Activated CD8-positive, alpha-beta T cell treated with anti-CD3 and anti-CD28 coated beads for 36 hours (primary cell): ENCODE results near the gene TLE1. TPM values are rescaled to one million over a fixed set of nuclear protein-coding genes. Genes with fewer than 3 reads are reported as not detected.
"Not testable (repeated sequence)": the region's sequence is repeated elsewhere in the genome, so short reads cannot be mapped to it uniquely, and the experiment has no call there.

Source experiments
- ATAC-seq: fragments of 200-7000 bp; cut with Tn5 transposase; one replicate; pipeline ENCODE4 v1.10.0; 2021; ENCODE audit warnings: mild to moderate bottlenecking, moderate library complexity
- CTCF ChIA-PET: fragments of 350-600 bp; sonication (Branson Sonifier 250); formaldehyde crosslinking; loops from one replicate; lab custom pipeline; 2021; ENCODE audit warnings: antibody characterized with exemption; lab: Charles Lee
- POLR2A ChIA-PET: fragments of 350-600 bp; sonication (Branson Sonifier 250); formaldehyde crosslinking; loops from one replicate; lab custom pipeline; 2021; ENCODE audit warnings: antibody characterized with exemption; lab: Charles Lee
- DNase-seq: peaks from one replicate; pipeline ENCODE4 v3.0.0-alpha.2; 2020
- H3K27ac Mint-ChIP-seq: one replicate; pipeline ENCODE4 v1.8.0; 2021; ENCODE audit warnings: mild to moderate bottlenecking, mixed read lengths
- H3K27me3 Mint-ChIP-seq: one replicate; pipeline ENCODE4 v1.8.0; 2021; ENCODE audit warnings: mixed read lengths
- H3K36me3 Mint-ChIP-seq: one replicate; pipeline ENCODE4 v1.8.0; 2021; ENCODE audit warnings: low read depth, mixed read lengths
- H3K4me1 Mint-ChIP-seq: one replicate; pipeline ENCODE4 v1.8.0; 2021; ENCODE audit warnings: low read depth, mixed read lengths
- H3K4me3 Mint-ChIP-seq: one replicate; pipeline ENCODE4 v1.8.0; 2021; ENCODE audit warnings: mild to moderate bottlenecking, moderate library complexity, mixed read lengths
- H3K9me3 Mint-ChIP-seq: one replicate; pipeline ENCODE4 v1.8.0; 2021; ENCODE audit warnings: mixed read lengths
- intact Hi-C: fragments of 100-400 bp; cut with micrococcal nuclease; formaldehyde crosslinking; loops from one replicate; pipeline ENCODE4 v1.10.0; 2022
- total RNA-seq, 2 experiments: library from RNA; stranded (reverse); gene quantifications; one replicate each; pipeline ENCODE4 v1.2.3, GENCODE V29; 2021
- TF ChIP-seq, protein P1 (sequence below): fragments of 200-600 bp; IDR thresholded peaks from one replicate; pipeline ENCODE4 v1.8.0; 2022; ENCODE audit warnings: antibody characterized with exemption, mild to moderate bottlenecking

TLE1 gene
- total RNA-seq, 2 experiments from 2014 or later = 0.20 to 0.29 TPM

DNA sequence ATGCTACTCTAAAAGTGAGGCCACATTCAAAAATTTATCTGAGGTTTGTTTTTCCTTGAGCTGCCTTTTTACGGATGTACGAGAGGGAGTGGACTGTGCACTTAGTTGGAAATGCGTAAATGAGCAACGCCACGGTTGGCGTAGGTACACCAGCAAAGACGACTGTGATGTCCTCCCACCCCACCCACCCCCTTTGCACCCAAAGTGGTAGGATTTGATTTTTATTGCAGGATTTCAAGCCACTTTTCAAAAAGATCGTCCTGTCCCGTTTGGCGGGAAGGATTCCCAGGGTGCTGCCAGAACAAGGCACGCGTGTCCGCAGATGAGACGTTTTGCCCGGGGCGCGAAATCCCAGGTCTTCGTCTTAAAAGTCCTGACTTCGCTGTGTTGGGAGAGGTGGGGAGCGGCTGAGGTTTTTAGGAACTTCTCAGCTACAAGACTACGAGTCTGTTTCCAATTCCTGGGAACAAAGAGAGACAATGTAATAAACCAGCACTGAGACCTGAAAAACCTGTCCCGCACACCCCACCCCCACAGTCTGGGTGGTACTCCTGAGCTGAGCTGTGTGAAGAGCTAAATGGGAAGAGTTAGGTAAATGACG, 1.0 kb upstream of the TLE1 start:
- CTCF ChIA-PET = interaction anchor here (1.2 kb wide), 1 partner anchor 13 kb away, joined by 3 read pairs; no protein-coding TSS in a partner anchor
- H3K27me3 Mint-ChIP-seq = peaks cover 16% of the 10 kb centered on the region
- H3K4me1 Mint-ChIP-seq = peaks cover 10% of the 10 kb centered on the region
- no peak overlapping the region for H3K27ac Mint-ChIP-seq
- POLR2A ChIA-PET = no interaction called here
- DNase-seq = no peak
- intact Hi-C loops = no loop called here
- no peaks in the 10 kb centered on the region for H3K36me3 Mint-ChIP-seq
- TF ChIP-seq, protein P1, sequence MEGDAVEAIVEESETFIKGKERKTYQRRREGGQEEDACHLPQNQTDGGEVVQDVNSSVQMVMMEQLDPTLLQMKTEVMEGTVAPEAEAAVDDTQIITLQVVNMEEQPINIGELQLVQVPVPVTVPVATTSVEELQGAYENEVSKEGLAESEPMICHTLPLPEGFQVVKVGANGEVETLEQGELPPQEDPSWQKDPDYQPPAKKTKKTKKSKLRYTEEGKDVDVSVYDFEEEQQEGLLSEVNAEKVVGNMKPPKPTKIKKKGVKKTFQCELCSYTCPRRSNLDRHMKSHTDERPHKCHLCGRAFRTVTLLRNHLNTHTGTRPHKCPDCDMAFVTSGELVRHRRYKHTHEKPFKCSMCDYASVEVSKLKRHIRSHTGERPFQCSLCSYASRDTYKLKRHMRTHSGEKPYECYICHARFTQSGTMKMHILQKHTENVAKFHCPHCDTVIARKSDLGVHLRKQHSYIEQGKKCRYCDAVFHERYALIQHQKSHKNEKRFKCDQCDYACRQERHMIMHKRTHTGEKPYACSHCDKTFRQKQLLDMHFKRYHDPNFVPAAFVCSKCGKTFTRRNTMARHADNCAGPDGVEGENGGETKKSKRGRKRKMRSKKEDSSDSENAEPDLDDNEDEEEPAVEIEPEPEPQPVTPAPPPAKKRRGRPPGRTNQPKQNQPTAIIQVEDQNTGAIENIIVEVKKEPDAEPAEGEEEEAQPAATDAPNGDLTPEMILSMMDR = no peak
- peak overlapping the region; percentile 72 for H3K4me3 Mint-ChIP-seq
- no peak for ATAC-seq
- no peaks in the 10 kb centered on the region for H3K9me3 Mint-ChIP-seq

DNA sequence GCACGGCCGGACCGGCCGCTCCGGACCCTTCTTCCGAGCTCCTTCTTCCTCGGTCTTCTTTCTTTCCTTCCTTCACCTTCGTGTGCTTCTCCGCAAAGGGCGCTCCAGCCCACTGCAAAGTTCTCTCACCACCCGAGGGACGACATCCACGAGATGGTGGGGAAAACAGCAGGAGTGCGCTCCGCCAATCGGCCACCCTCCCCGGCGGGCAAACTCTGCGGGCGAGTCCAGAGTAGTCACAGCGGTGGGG, 329 bp downstream of the TLE1 start:
- H3K27ac Mint-ChIP-seq, H3K36me3 Mint-ChIP-seq, H3K9me3 Mint-ChIP-seq, CTCF ChIA-PET, DNase-seq, POLR2A ChIA-PET, intact Hi-C loops: not testable (repeated sequence)
- peak; percentile 10 for ATAC-seq
- H3K4me1 Mint-ChIP-seq = peaks cover 10% of the 10 kb centered on the region
- peaks cover 16% of the 10 kb centered on the region for H3K27me3 Mint-ChIP-seq
- peak overlapping the region; percentile 71 for H3K4me3 Mint-ChIP-seq

DNA sequence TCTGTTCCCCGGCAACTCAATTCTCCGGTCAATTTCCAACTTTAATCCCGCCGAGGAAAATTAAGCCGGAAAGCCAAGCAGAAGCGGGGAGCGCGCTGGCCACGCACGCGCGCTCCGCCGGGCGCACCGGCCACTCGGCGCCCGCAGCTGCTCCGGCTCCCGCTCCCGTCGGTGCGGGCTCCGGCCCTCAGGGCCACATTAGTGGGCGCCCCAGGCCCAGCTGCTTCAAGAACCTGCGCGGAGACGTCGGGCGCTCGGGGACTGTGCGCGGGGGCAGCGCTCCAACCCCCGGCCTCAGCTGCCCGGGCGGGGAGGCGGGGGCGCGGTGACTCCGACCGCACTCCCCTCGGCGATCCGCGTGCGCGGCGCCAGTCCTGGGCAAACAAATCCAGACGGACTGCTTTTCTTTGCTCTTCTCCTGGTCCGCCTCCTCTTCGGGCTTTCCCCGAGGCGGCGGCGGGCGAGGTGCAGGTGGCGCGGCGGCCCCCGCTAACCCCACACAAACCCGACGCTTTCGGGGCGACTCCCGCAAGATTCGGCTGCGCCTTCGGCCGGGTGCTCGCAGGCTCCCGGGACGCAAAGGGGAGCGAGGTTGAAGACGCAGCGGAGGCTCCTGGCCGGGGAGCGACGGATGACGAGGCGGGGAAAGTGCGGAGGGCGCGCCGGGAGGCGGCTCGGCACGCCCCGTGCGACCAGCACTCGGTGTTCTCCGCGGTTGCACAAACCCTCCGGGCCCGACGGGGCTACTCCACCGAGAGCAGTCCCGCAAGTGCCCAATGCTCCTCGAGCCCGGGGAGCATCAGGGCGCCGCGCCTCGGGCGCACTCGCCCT, 870 bp downstream of the TLE1 start:
- peak; percentile 6 for ATAC-seq
- H3K36me3 Mint-ChIP-seq, POLR2A ChIA-PET, CTCF ChIA-PET, H3K9me3 Mint-ChIP-seq, H3K27ac Mint-ChIP-seq, intact Hi-C loops: not testable (repeated sequence)
- Mint-ChIP-seq H3K27me3 (peaks cover 14% of the 10 kb centered on the region), H3K4me1 (peaks cover 10% of the 10 kb centered on the region), H3K4me3 (peak overlapping the region; percentile 62)
- DNase-seq = peak; percentile 30

DNA sequence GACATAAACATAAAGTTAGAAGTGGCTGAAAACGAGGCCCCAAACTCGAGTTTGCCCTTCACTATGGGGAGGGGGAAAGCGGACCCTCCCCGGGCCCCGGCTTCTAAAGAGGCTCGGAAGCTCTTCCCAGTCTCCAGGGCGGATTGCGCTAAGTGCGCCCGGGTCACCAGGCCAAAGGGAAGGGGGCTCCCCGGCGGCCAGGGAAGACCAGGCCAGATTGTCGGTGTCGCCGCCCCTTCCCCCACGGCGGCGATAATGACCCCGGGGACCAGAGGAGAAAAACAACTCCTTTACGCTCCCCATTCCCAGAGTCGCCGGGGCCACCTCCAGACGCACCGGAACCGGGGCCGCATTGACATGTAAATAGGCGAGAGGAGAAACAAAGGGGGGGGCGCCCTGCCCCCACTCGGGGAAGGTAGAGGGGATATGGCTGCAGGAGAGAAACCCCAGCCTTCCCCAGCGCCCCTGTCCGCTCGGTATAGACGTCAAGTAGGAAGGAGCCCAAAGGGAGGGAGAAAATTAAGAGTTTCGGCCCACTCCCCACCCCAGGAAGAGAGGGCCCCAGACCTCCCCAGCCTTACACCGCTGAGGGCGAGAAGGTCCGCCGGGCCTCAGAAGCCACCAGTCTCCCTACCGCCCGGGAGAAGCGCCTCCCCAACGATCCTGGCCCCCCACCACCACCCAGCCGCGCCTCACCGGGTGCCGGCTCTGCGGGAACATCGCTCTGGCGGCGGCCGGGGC, 1.7 kb downstream of the TLE1 start:
- TF ChIP-seq, protein P1 = no peak
- Mint-ChIP-seq H3K36me3 (no peaks in the 10 kb centered on the region), H3K4me1 (peaks cover 13% of the 10 kb centered on the region), H3K9me3 (no peaks in the 10 kb centered on the region), H3K4me3 (peak overlapping the region; percentile 62), H3K27ac (no peak overlapping the region), H3K27me3 (peaks cover 16% of the 10 kb centered on the region)
- ChIA-PET POLR2A (no interaction called here), CTCF (no interaction called here)
- no peak for ATAC-seq
- intact Hi-C loops = no loop called here
- DNase-seq = peak; percentile 6

DNA sequence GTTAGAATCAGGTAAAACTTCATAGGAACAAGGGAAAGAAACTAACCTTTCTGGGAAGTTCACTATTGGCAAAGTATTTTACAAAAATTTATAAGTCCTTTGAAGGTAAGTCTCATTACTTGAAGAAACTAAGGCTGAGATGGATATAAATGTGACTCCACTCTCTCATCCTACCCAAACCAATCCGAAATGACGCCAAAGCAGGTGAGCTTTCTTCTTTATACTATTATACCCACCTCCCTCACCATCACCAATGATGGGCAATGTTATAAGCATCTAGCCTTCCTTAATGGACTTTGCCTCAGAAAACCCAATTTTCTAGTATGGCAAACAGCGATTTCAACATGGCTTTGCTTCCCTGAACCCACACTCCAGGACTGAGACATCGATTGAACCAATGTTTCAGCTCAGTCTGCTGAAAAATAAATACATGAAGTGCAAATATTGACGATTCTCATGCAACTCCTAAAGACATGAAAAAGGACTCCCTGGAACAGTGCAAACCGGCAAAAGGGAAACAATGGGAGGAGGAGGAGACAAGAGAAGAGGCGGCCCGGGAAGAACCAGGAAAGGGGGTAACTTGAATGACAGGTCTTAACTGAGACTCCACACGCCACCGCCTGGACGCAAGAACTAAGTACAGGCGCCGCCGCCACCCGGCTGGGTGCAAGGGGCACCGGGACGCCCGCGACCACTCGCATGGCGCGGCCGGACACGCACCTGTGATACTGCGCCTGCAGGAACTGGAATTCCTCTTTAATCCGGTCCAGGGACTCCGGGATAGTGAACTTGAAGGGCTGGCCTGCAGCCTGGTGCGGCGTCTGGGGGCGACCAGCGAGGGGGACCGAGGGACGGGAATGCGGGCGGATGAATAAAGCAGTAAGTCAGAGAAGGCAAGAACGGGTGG, 2.5 kb downstream of the TLE1 start:
- CTCF ChIA-PET = interaction anchor here (0.8 to 1.3 kb wide), 5 partner anchors 9 to 88 kb away, joined by 3 to 6 read pairs (median 4); no protein-coding TSS in a partner anchor
- peaks cover 17% of the 10 kb centered on the region for H3K4me1 Mint-ChIP-seq
- POLR2A ChIA-PET = no interaction called here
- ATAC-seq = no peak
- H3K4me3 Mint-ChIP-seq = peak overlapping the region; percentile 62
- H3K27ac Mint-ChIP-seq = no peak overlapping the region
- H3K36me3 Mint-ChIP-seq = no peaks in the 10 kb centered on the region
- no peaks in the 10 kb centered on the region for H3K9me3 Mint-ChIP-seq
- peak; percentile 56 for DNase-seq
- TF ChIP-seq, protein P1 = peak; percentile 54
- intact Hi-C loops = no loop called here
- H3K27me3 Mint-ChIP-seq = peaks cover 17% of the 10 kb centered on the region
